ENCODE data around the gene FAM170B.

FAM170B gene

GRCh38 chr10:49178489-49179471 lies 45.0 kb upstream of the FAM170B start:
- H3K4me3 ChIP-seq (ENCODE audit: low read depth, low read length): no peak overlapping the region
- H3K4me2 ChIP-seq (ENCODE audit: low read length): no peak overlapping the region
- H3K9me3 ChIP-seq (ENCODE audit: control insufficient read depth, low read length): no peaks in the 10 kb centered on the region
- H2AFZ ChIP-seq: no peak overlapping the region
- H3K9ac ChIP-seq: no peak overlapping the region
- no peak overlapping the region for H3K27ac ChIP-seq
- H3K4me1 ChIP-seq: peaks cover 14% of the 10 kb centered on the region
- no peaks in the 10 kb centered on the region for H3K27me3 ChIP-seq (ENCODE audit: control insufficient read depth, insufficient read depth, low read length)
- H3K79me2 ChIP-seq: peaks cover 46% of the 10 kb centered on the region
- TF ChIP-seq CTCF (IDR thresholded peaks at IDR 0.05): no peak
- no peaks in the 10 kb centered on the region for H3K36me3 ChIP-seq (ENCODE audit: control insufficient read depth, insufficient read depth, low read length)

GRCh38 chr10:49177391-49178355 lies 43.9 kb upstream of the FAM170B start:
- Histone ChIP-seq H3K27me3 (ENCODE audit: control insufficient read depth, insufficient read depth, low read length) (no peaks in the 10 kb centered on the region), H3K27ac (peak overlapping the region; percentile 33), H3K9me3 (ENCODE audit: control insufficient read depth, low read length) (no peaks in the 10 kb centered on the region), H3K36me3 (ENCODE audit: control insufficient read depth, insufficient read depth, low read length) (no peaks in the 10 kb centered on the region), H3K9ac (no peak overlapping the region), H3K79me2 (peaks cover 50% of the 10 kb centered on the region), H3K4me1 (peaks cover 14% of the 10 kb centered on the region), H2AFZ (no peak overlapping the region), H3K4me3 (ENCODE audit: low read depth, low read length) (no peak overlapping the region), H3K4me2 (ENCODE audit: low read length) (no peak overlapping the region)
- TF ChIP-seq CTCF (IDR thresholded peaks at IDR 0.05): no peak

- peak overlapping the region; percentile 33 for H3K27ac ChIP-seq
- no peak for TF ChIP-seq CTCF (IDR thresholded peaks at IDR 0.05)
- H3K9me3 ChIP-seq (ENCODE audit: control insufficient read depth, low read length): no peaks in the 10 kb centered on the region
- H3K36me3 ChIP-seq (ENCODE audit: control insufficient read depth, insufficient read depth, low read length): no peaks in the 10 kb centered on the region
- no peak overlapping the region for H3K4me3 ChIP-seq (ENCODE audit: low read depth, low read length)
- H3K9ac ChIP-seq: no peak overlapping the region
- H3K27me3 ChIP-seq (ENCODE audit: control insufficient read depth, insufficient read depth, low read length): no peaks in the 10 kb centered on the region
- H3K4me1 ChIP-seq: peaks cover 14% of the 10 kb centered on the region
- H2AFZ ChIP-seq: no peak overlapping the region
- H3K4me2 ChIP-seq (ENCODE audit: low read length): no peak overlapping the region
- peaks cover 49% of the 10 kb centered on the region for H3K79me2 ChIP-seq
These were observed 42.8 kb upstream of the FAM170B start for GRCh38 chr10:49176310-49177268.

- Histone ChIP-seq H3K36me3 (ENCODE audit: control insufficient read depth, insufficient read depth, low read length) (no peaks in the 10 kb centered on the region), H3K9me3 (ENCODE audit: control insufficient read depth, low read length) (no peaks in the 10 kb centered on the region), H3K4me1 (peaks cover 14% of the 10 kb centered on the region), H3K27me3 (ENCODE audit: control insufficient read depth, insufficient read depth, low read length) (no peaks in the 10 kb centered on the region), H2AFZ (no peak overlapping the region), H3K9ac (no peak overlapping the region), H3K4me3 (ENCODE audit: low read depth, low read length) (no peak overlapping the region), H3K4me2 (ENCODE audit: low read length) (no peak overlapping the region), H3K79me2 (peaks cover 48% of the 10 kb centered on the region), H3K27ac (no peak overlapping the region)
- no peak for TF ChIP-seq CTCF (IDR thresholded peaks at IDR 0.05)
These were observed 41.9 kb upstream of the FAM170B start for GRCh38 chr10:49175587-49176309.

All from parathyroid adenoma (tissue), 2 donors.